Liver (tissue), 9 donors: ENCODE measurements around the gene PSMG4. TPM values are rescaled to one million over a fixed set of nuclear protein-coding genes. Genes with fewer than 3 reads are reported as not detected.

ENCODE experiments used
- DNase-seq: peaks from one replicate; pipeline ENCODE4 v3.0.0-alpha.2; 2017; ENCODE audit warnings: low spot score
- H3K27ac ChIP-seq, 2 donors: one replicate each; pipeline ENCODE4 v1.7.0; 2013; ENCODE audit warnings: inconsistent platforms in 2 of 2, low read length in 2 of 2, control low read depth in 1 of 2, low read depth in 1 of 2, mild to moderate bottlenecking in 1 of 2
- H3K27me3 ChIP-seq, 4 donors: one replicate each; pipeline versions ENCODE4 v1.6.1 to v1.7.0; 2013; ENCODE audit warnings: low read length in 3 of 4, inconsistent platforms in 1 of 4, mild to moderate bottlenecking in 1 of 4, moderate library complexity in 1 of 4; ENCODE audit not compliant: control insufficient read depth in 4 of 4, insufficient read depth in 4 of 4
- H3K36me3 ChIP-seq, 4 donors: one replicate each; pipeline versions ENCODE4 v1.6.1 to v1.7.0; 2013; ENCODE audit warnings: low read length in 3 of 4, mild to moderate bottlenecking in 3 of 4, low read depth in 1 of 4, moderate library complexity in 1 of 4; ENCODE audit not compliant: control insufficient read depth in 4 of 4, insufficient read depth in 3 of 4
- H3K4me1 ChIP-seq, 4 donors: one replicate each; pipeline versions ENCODE4 v1.6.1 to v1.7.0; 2013; ENCODE audit warnings: low read length in 3 of 4, mild to moderate bottlenecking in 3 of 4, moderate library complexity in 1 of 4; ENCODE audit not compliant: control insufficient read depth in 4 of 4, insufficient read depth in 4 of 4
- H3K4me3 ChIP-seq, 3 donors: one replicate each; pipeline versions ENCODE4 v1.6.1 to v1.7.0; 2013; ENCODE audit warnings: low read length in 3 of 3, control low read depth in 1 of 3, low read depth in 1 of 3, mild to moderate bottlenecking in 1 of 3
- H3K9ac ChIP-seq, 2 donors: one replicate each; pipeline ENCODE4 v1.7.0; 2013; ENCODE audit warnings: low read length in 2 of 2, mild to moderate bottlenecking in 2 of 2, moderate library complexity in 2 of 2, control low read depth in 1 of 2, low read depth in 1 of 2
- H3K9me3 ChIP-seq, 4 donors: one replicate each; pipeline versions ENCODE4 v1.6.1 to v1.7.0; 2013; ENCODE audit warnings: low read length in 3 of 4; ENCODE audit not compliant: control insufficient read depth in 4 of 4
- ATF3 ChIP-seq: IDR thresholded peaks from 2 replicates; pipeline ENCODE4 v1.6.1; 2016; ENCODE audit warnings: antibody characterized with exemption
- CTCF ChIP-seq: fragments of 150-350 bp; IDR thresholded peaks from 2 replicates; pipeline ENCODE4 v1.5.1; 2017; ENCODE audit warnings: improper control_type of control experiment, low read depth, low read length; ENCODE audit not compliant: missing input control
- FOXA1 ChIP-seq: IDR thresholded peaks from 2 replicates; pipeline ENCODE4 v1.6.1; 2016; ENCODE audit warnings: antibody characterized with exemption
- FOXA2 ChIP-seq: IDR thresholded peaks from 2 replicates; pipeline ENCODE4 v1.6.1; 2016; ENCODE audit warnings: antibody characterized with exemption
- GABPA ChIP-seq, 2 donors: IDR thresholded peaks in 1 of 2; conservative IDR thresholded peaks in 1 of 2; 2 replicates each; pipeline ENCODE4 v1.6.1; 2016; ENCODE audit warnings: antibody characterized with exemption in 2 of 2, mild to moderate bottlenecking in 1 of 2, moderate library complexity in 1 of 2
- HNF4A ChIP-seq, 2 donors: conservative IDR thresholded peaks; 2 replicates each; pipeline ENCODE4 v1.6.1; 2016; ENCODE audit warnings: antibody characterized with exemption in 2 of 2, mild to moderate bottlenecking in 2 of 2
- HNF4G ChIP-seq: IDR thresholded peaks from 2 replicates; pipeline ENCODE4 v1.6.1; 2016; ENCODE audit warnings: antibody characterized with exemption
- JUND ChIP-seq, 2 donors: IDR thresholded peaks; 2 replicates each; pipeline ENCODE4 v1.6.1; 2016; ENCODE audit warnings: antibody characterized with exemption in 2 of 2
- MAX ChIP-seq: IDR thresholded peaks from 2 replicates; pipeline ENCODE4 v1.6.1; 2016; ENCODE audit warnings: antibody characterized with exemption
- NR2F2 ChIP-seq: IDR thresholded peaks from 2 replicates; pipeline ENCODE4 v1.6.1; 2016; ENCODE audit warnings: antibody characterized with exemption
- RAD21 ChIP-seq, 2 donors: IDR thresholded peaks; 2 replicates each; pipeline ENCODE4 v1.6.1; 2016; ENCODE audit warnings: antibody characterized with exemption in 2 of 2, mild to moderate bottlenecking in 2 of 2
- REST ChIP-seq: IDR thresholded peaks from 2 replicates; pipeline ENCODE4 v1.6.1; 2016; ENCODE audit warnings: antibody characterized with exemption, mild to moderate bottlenecking
- RXRA ChIP-seq, 2 donors: IDR thresholded peaks; 2 replicates each; pipeline ENCODE4 v1.6.1; 2017 to 2018; ENCODE audit warnings: antibody characterized with exemption in 2 of 2, mild to moderate bottlenecking in 1 of 2
- SP1 ChIP-seq: IDR thresholded peaks from 2 replicates; pipeline ENCODE4 v1.6.1; 2018; ENCODE audit warnings: antibody characterized with exemption, mild to moderate bottlenecking
- YY1 ChIP-seq: IDR thresholded peaks from 2 replicates; pipeline ENCODE4 v1.6.1; 2016; ENCODE audit warnings: antibody characterized with exemption, mild to moderate bottlenecking
- ZBTB33 ChIP-seq: IDR thresholded peaks from 2 replicates; pipeline ENCODE4 v1.6.1; 2016; ENCODE audit warnings: antibody characterized with exemption
- WGBS: extraction: QIAGEN DNeasy Blood & Tissue Kit; methylation state at CpG from one replicate; pipeline ENCODE4 v1.1.7; 2013; 5-methylcytosine and 5-hydroxymethylcytosine counted together
- polyA plus RNA-seq, 2 donors: library from polyadenylated mRNA; stranded (reverse) in 1 of 2; unstranded in 1 of 2; fragments of 200-250 nt in 1 of 2; fragments of >200 nt in 1 of 2; fragmentation: Nextera tagmentation in 1 of 2; extraction: Ambion mirVana in 1 of 2; gene quantifications; one replicate each; pipeline versions ENCODE4 v1.2.1 to v1.2.3, GENCODE V29; 2013 to 2015
- total RNA-seq, 2 donors: library from RNA; depleted of rRNA; stranded (reverse); fragments of >200 nt; gene quantifications; one replicate each; pipeline ENCODE4 v1.2.3, GENCODE V29; 2014
- donor health status: healthy.
- donor health status: healthy.
- donor health status: healthy.
- donor health status: healthy.
- donor health status: healthy.

Gene PSMG4
- total and polyA plus RNA-seq, 4 donors = 10.7 to 28.5 (median 15.1) TPM

GRCh38 chr6:3266170-3266569 lies 7.4 kb downstream of the PSMG4 start:
- H3K27me3 ChIP-seq = no peaks in the 10 kb centered on the region
- TF ChIP-seq JUND (IDR thresholded peaks at IDR 0.05) = no peak
- no peak for TF ChIP-seq ATF3
- no peak for TF ChIP-seq MAX
- no peak for TF ChIP-seq FOXA2
- no peak for TF ChIP-seq RXRA (IDR thresholded peaks at IDR 0.05)
- TF ChIP-seq HNF4A (conservative IDR thresholded peaks at IDR 0.05) = no peak
- TF ChIP-seq HNF4G = no peak
- TF ChIP-seq FOXA1 = no peak
- no peak for TF ChIP-seq NR2F2
- no peak for TF ChIP-seq CTCF
- no peak for TF ChIP-seq YY1
- TF ChIP-seq SP1 = no peak
- no peak for TF ChIP-seq GABPA (IDR thresholded peaks at IDR 0.05 in 1 of 2, conservative IDR thresholded peaks at IDR 0.05 in 1 of 2)
- TF ChIP-seq ZBTB33 = no peak
- no peak for TF ChIP-seq RAD21 (IDR thresholded peaks at IDR 0.05)
- DNase-seq = no peak
- 55% methylated on average over 9 of the region's 9 CpGs for WGBS
- H3K27ac ChIP-seq = no peak overlapping the region
- H3K36me3 ChIP-seq = peaks cover 0 to 15% (median 4%) of the 10 kb centered on the region in 4 donors
- no peak overlapping the region for H3K9ac ChIP-seq
- H3K4me1 ChIP-seq = peaks cover 4 to 36% (median 24%) of the 10 kb centered on the region in 4 donors
- no peaks in the 10 kb centered on the region for H3K9me3 ChIP-seq
- H3K4me3 ChIP-seq = no peak overlapping the region

GRCh38 chr6:3267162-3267561 lies 8.4 kb downstream of the PSMG4 start:
- peaks cover 4 to 27% (median 17%) of the 10 kb centered on the region in 4 donors for H3K4me1 ChIP-seq
- TF ChIP-seq ATF3 (no peak), FOXA1 (no peak), GABPA (IDR thresholded peaks at IDR 0.05 in 1 of 2, conservative IDR thresholded peaks at IDR 0.05 in 1 of 2) (no peak), HNF4G (no peak), REST (no peak), HNF4A (conservative IDR thresholded peaks at IDR 0.05) (no peak), YY1 (no peak)
- peaks cover 5 to 25% (median 9%) of the 10 kb centered on the region in 4 donors for H3K36me3 ChIP-seq
- WGBS = 90% methylated on average over 5 of the region's 5 CpGs
- no peaks in the 10 kb centered on the region for H3K9me3 ChIP-seq
- no peak overlapping the region for H3K27ac ChIP-seq
- H3K9ac ChIP-seq = no peak overlapping the region
- H3K4me3 ChIP-seq = no peak overlapping the region
- no peak for DNase-seq
- H3K27me3 ChIP-seq = no peaks in the 10 kb centered on the region
